SK-N-MC (cell line): ENCODE data around the gene FOXF1.

Experiments
- DNase-seq: peaks from one replicate; pipeline ENCODE4 v3.0.0-alpha.2; 2011; ENCODE audit warnings: low read depth, low spot score
- H3K27ac ChIP-seq: fragments of 200-600 bp; sonication (generic); 2 replicates; pipeline ENCODE4 v1.5.1; 2016; ENCODE audit warnings: mixed run types
- H3K36me3 ChIP-seq: fragments of 200-600 bp; sonication (generic); 2 replicates; pipeline ENCODE4 v1.6.1; 2017; ENCODE audit warnings: antibody characterized with exemption, low read length, mixed read lengths; ENCODE audit not compliant: insufficient read depth
- H3K4me3 ChIP-seq: fragments of 200-600 bp; sonication (generic); 2 replicates; pipeline ENCODE4 v1.5.1; 2016
- H3K9ac ChIP-seq: fragments of 200-600 bp; sonication (generic); 2 replicates; pipeline ENCODE4 v1.8.0; 2017; ENCODE audit warnings: mixed run types, mixed read lengths; ENCODE audit not compliant: insufficient read length
- H3K9me3 ChIP-seq: fragments of 200-600 bp; sonication (generic); 2 replicates; pipeline ENCODE4 v1.6.1; 2017; ENCODE audit warnings: low read depth, mild to moderate bottlenecking, antibody characterized with exemption, low read length, moderate library complexity, mixed read lengths
- EZH2 ChIP-seq: fragments of 200-600 bp; sonication (generic); IDR thresholded peaks from one replicate; pipeline ENCODE4 v1.6.1; 2017; ENCODE audit warnings: antibody characterized with exemption
- FOXP2 ChIP-seq: optimal IDR thresholded peaks from 2 replicates; pipeline ENCODE3; 2011; ENCODE audit warnings: mild to moderate bottlenecking, moderate library complexity; ENCODE audit not compliant: insufficient read depth; ENCODE audit errors: extremely low read length, control extremely low read depth
- POLR2AphosphoS5 ChIP-seq: IDR thresholded peaks from 2 replicates; pipeline ENCODE4 v1.6.1; 2012; ENCODE audit warnings: mild to moderate bottlenecking, low read depth, low read length, borderline replicate concordance

The FOXF1 gene

DNA sequence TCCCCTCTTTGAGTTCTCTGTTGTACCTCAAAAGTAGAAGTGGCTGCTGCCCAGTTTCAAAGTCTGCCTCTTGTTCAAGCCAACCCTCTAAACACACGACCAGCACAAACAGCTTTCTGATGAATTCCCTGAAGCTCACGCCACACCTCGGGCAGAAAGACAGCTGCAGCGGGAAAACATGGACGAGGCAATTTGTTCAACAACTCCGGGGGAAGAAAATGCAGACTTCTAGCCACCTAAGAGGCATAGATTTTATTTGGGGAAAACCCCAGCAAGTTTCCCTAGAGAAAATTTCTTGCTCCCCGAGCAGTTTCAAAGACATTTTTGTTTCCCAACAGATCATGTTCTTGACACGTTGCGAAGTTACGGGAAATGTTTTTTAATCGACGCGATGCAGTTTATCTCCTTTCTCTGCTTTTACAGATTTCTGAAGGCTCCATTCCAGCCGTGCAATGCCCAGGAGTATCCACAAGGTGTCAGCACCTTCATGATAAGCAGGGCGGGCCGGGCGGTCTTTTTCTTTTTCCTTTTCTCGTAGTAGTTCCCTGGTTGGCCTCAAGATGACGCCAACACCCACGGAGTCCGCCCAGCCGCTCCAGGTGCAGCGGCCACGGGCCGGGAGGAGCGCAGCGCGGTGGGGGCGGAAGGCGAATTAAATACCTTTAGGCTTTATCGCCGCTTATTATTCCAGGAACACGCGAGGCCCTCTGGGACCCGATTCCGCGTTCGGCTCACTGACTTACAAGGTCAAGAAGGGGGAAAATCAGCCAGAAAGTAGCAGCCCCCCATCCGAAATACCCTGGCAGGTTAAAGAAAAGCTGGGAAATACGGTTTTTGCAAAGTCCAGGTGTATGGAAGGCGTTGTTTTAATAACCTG lies 53.4 kb downstream of the FOXF1 start:
- no peaks in the 10 kb centered on the region for H3K9me3 ChIP-seq
- H3K36me3 ChIP-seq = no peaks in the 10 kb centered on the region
- peak; percentile 28 for DNase-seq
- TF ChIP-seq FOXP2 = no peak
- TF ChIP-seq POLR2AphosphoS5 = no peak
- TF ChIP-seq EZH2 = no peak
- H3K4me3 ChIP-seq = 0 out of 2 replicates have a peak overlapping the region, but pooled peaks have one; percentile 28
- H3K9ac ChIP-seq = no peak overlapping the region
- no peak overlapping the region for H3K27ac ChIP-seq
